HG03432 (cell line): ENCODE data around the gene BET1.

Source experiments
- ATAC-seq: cut with Tn5 transposase; IDR thresholded peaks from one replicate; pipeline ENCODE4 v1.9.1; 2021; ENCODE audit warnings: mild to moderate bottlenecking, moderate library complexity; ENCODE audit not compliant: unreplicated experiment

BET1 gene

GRCh38 chr7:93960986-93961385 is 43.2 kb downstream of the BET1 start:
- no peak for ATAC-seq

- no peak for ATAC-seq
These were observed 45.5 kb downstream of the BET1 start for GRCh38 chr7:93958651-93959050.

DNA sequence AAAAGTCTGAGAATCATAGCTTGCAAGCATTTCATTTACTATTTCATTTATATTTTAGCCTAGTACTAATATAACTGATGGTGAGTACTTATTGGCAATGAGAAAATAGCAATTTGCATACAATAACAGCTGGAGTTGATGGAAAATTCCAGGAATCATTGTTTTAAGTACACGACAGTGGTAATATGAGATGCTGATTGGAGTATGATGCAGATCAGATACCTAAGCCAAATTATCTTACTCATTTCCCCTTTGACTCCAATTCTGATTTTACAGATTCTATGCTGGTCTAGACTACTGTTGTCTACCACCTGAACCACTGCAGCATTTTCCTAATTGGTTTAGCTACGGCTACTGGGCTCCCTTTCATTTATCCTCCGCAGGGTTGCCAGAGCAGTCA is 45.9 kb downstream of the BET1 start:
- no peak for ATAC-seq

DNA sequence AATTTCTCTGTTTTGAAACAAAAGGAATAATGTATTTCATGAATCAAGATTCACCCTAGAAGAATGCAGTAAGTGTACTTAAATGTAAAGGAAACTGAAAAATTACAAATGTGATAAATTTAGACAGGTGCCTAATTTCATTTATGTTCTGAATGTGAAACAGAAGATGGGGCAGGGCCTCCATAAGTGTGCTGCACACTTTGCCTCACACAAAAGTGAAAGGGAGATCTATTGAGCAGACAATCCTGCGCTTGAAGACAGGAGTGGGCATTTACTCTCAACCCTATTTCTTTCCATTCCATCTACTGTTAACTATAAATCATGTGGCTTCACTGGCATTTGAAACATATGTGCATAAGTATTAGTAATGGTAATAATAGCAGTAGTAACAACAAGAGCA is 46.4 kb downstream of the BET1 start:
- ATAC-seq: no peak

DNA sequence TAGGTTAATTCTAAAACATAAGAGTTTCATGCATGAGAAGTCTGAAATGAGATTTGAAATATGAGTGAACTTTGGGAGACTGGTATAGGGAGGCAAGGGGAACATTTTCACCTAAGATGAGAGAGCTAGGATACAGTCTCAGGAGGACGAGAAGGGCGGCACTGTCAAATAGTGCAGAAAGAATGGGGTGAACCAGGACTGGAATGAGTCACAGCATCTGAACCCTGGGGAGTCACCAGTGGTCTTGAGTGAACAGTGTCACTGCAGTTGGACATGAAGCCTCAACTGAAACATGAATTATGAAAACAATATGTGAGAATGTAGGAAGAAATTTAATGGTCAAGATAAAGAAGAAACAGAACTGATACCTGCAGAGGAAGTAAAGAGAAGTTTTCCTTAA is 48.9 kb downstream of the BET1 start:
- peak; percentile 89 for ATAC-seq

GRCh38 chr7:93949423-93949822 is 54.7 kb downstream of the BET1 start:
- no peak for ATAC-seq

- no peak for ATAC-seq
These were observed 55.3 kb downstream of the BET1 start for GRCh38 chr7:93948873-93949272.

GRCh38 chr7:93948106-93948505 is 56.0 kb downstream of the BET1 start:
- ATAC-seq: no peak

GRCh38 chr7:93945756-93946535 is 58.2 kb downstream of the BET1 start:
- ATAC-seq: no peak

DNA sequence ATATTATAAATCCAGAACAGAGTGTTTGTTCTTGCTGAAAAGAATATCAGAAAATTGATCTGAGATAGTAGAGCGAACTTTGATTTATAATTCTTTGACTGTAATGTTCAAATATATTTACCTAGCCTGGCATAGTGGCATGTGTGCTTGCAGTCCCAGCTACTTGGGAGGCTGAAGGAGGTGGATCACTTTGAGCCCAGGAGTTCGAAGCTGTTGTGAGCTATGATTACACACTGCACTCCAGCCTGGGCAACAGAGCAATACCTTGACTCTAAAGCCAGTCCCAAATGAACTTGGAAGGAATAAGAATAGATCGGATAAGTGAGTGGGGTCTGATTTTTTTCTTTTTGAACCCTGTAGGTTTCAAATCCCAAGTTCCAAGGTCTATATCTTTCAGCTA is 59.1 kb downstream of the BET1 start:
- no peak for ATAC-seq

- ATAC-seq: no peak
These were observed 59.5 kb downstream of the BET1 start for GRCh38 chr7:93944673-93945072.

DNA sequence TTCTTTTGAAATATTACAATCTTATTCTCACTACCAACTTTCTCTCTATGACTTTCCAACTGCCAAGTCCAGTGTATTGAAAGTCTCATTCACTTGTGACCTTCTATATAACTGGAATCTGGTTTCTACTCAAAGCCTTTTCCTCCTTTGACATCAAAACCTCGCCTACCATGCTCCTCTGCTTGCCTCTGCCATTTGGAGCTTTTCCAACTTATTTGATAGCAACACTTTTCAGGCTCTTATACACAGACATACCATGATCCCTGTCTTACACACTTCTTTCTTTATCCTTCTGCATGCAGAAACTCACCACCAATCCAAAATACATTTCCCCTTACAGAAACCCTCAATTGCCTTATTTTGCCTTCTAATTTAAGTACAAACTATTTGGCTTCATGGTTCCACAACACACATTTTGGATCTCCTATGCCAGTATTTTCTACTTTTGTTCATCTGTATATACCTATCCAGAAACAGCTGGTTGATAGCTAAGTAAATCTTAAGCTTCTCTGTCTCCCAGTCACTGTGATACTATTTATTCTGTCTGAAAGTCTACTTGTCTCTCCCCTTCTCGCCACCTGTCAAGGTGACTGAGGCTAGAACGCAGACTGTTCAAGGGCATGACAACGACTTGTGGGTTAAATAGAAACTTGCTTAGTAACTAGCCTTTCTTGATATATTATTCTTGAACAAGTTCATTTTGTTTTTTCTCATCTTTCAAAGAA is 60.2 kb downstream of the BET1 start:
- peak; percentile 50 for ATAC-seq
